ENCODE measurements around the gene SCYGR1.

DNA sequence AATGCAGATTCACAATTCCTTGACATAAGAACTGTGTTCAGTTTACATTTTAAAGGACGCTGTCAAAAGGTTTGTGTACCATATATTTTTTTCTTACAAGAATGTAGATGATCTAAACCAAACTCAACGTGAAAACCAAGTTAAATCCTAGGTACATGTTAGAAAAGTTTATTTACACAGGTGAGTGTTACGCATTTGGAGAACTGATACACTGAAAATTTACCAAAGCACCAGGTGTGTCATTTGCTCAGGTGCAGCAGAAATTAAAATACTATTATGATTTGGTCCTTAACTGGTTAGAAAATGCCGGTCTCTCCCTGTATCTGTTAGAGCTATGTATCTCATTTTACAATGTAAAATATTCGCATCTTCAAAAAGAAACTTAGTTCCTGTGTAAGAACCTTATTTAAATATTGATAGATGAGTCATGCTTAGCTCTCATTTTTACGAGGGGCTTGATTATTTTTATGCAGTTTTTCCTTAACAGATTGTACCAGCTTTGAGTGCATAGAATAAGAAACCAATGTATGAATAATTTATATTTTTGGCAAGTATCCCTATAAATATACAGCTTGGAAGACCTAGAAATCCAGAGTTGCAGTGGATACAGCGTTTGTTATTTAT is 37.6 kb downstream of the SCYGR1 start:
- TF ChIP-seq, protein P1, sequence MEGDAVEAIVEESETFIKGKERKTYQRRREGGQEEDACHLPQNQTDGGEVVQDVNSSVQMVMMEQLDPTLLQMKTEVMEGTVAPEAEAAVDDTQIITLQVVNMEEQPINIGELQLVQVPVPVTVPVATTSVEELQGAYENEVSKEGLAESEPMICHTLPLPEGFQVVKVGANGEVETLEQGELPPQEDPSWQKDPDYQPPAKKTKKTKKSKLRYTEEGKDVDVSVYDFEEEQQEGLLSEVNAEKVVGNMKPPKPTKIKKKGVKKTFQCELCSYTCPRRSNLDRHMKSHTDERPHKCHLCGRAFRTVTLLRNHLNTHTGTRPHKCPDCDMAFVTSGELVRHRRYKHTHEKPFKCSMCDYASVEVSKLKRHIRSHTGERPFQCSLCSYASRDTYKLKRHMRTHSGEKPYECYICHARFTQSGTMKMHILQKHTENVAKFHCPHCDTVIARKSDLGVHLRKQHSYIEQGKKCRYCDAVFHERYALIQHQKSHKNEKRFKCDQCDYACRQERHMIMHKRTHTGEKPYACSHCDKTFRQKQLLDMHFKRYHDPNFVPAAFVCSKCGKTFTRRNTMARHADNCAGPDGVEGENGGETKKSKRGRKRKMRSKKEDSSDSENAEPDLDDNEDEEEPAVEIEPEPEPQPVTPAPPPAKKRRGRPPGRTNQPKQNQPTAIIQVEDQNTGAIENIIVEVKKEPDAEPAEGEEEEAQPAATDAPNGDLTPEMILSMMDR (IDR thresholded peaks at IDR 0.05): no peak
- TF ChIP-seq POLR2AphosphoS5 (IDR thresholded peaks at IDR 0.05; ENCODE audit: low read depth, low read length): no peak
- no peak for TF ChIP-seq SIN3A (IDR thresholded peaks at IDR 0.05; ENCODE audit: borderline replicate concordance, insufficient read depth, low read depth, low read length)
